GM12875 (cell line): ENCODE measurements around the gene SEMA5A.

Experiments
- H3K4me3 ChIP-seq: one replicate; pipeline ENCODE4 v1.5.1; 2011; ENCODE audit warnings: low read depth, low read length, control low read depth
- CTCF ChIP-seq: IDR thresholded peaks from 2 replicates; pipeline ENCODE4 v1.5.1; 2011; ENCODE audit warnings: low read depth, mild to moderate bottlenecking, control low read depth, inconsistent platforms, low read length, moderate library complexity, borderline replicate concordance; ENCODE audit not compliant: insufficient read depth

SEMA5A gene

GRCh38 chr5:9169557-9169902 lies 376.3 kb downstream of the SEMA5A start:
- no peak overlapping the region for H3K4me3 ChIP-seq
- TF ChIP-seq CTCF, result no peak

- H3K4me3 ChIP-seq, result no peak overlapping the region
- no peak for TF ChIP-seq CTCF
Measured at GRCh38 chr5:9168791-9169556, 376.9 kb downstream of the SEMA5A start.

- no peak overlapping the region for H3K4me3 ChIP-seq
- no peak for TF ChIP-seq CTCF
Measured at GRCh38 chr5:9166202-9167112, 379.4 kb downstream of the SEMA5A start.

- TF ChIP-seq CTCF, result no peak
Measured at GRCh38 chr5:9165546-9165945, 380.3 kb downstream of the SEMA5A start.

GRCh38 chr5:9160747-9161146 lies 385.1 kb downstream of the SEMA5A start:
- TF ChIP-seq CTCF, result no peak

More at GRCh38 chr5:9165546-9165945, 380.3 kb downstream of the SEMA5A start:
- no peak overlapping the region for H3K4me3 ChIP-seq

GRCh38 chr5:9157811-9158210 lies 388.1 kb downstream of the SEMA5A start:
- no peak for TF ChIP-seq CTCF
- H3K4me3 ChIP-seq, result no peak overlapping the region

More at GRCh38 chr5:9160747-9161146, 385.1 kb downstream of the SEMA5A start:
- no peak overlapping the region for H3K4me3 ChIP-seq

GRCh38 chr5:9157020-9157419 lies 388.9 kb downstream of the SEMA5A start:
- no peak for TF ChIP-seq CTCF
- H3K4me3 ChIP-seq, result no peak overlapping the region
